H1 (cell line): ENCODE measurements around the gene ADAM12.

Source experiments
- ATF3 ChIP-seq: IDR thresholded peaks from 2 replicates; pipeline ENCODE4 v1.6.1; 2011; ENCODE audit warnings: low read depth, mild to moderate bottlenecking, low read length; ENCODE audit not compliant: insufficient read depth
- CTCF ChIP-seq, 3 experiments: IDR thresholded peaks; 1 replicate in 2 of 3; 2 replicates in 1 of 3; pipeline versions ENCODE4 v1.5.1 to v1.6.1; 2011; ENCODE audit warnings: low read length in 3 of 3, mild to moderate bottlenecking in 3 of 3, inconsistent platforms in 2 of 3, low read depth in 1 of 3, moderate library complexity in 1 of 3; ENCODE audit not compliant: insufficient read depth in 1 of 3; ENCODE audit errors: control extremely low read depth in 1 of 3
- EP300 ChIP-seq, 2 experiments: IDR thresholded peaks; 1 replicate in 1 of 2; 2 replicates in 1 of 2; pipeline ENCODE4 v1.6.1; 2011 to 2012; ENCODE audit warnings: low read depth in 2 of 2, low read length in 2 of 2, mild to moderate bottlenecking in 2 of 2, borderline replicate concordance in 1 of 2, inconsistent platforms in 1 of 2, moderate library complexity in 1 of 2
- EZH2 ChIP-seq: fragments of 200-600 bp; sonication (generic); IDR thresholded peaks from 2 replicates; pipeline ENCODE4 v1.7.1; 2012; ENCODE audit warnings: low read depth, mild to moderate bottlenecking, moderate library complexity, low read length, inconsistent platforms; ENCODE audit not compliant: severe bottlenecking
- HDAC2 ChIP-seq, 2 experiments: fragments of 300-600 bp in 1 of 2; sonication (generic) in 1 of 2; IDR thresholded peaks; 2 replicates each; pipeline ENCODE4 v1.6.1; 2011 to 2012; ENCODE audit warnings: low read depth in 2 of 2, low read length in 2 of 2, mild to moderate bottlenecking in 2 of 2, moderate library complexity in 2 of 2, borderline replicate concordance in 1 of 2, inconsistent platforms in 1 of 2
- KDM5A ChIP-seq: fragments of 200-600 bp; IDR thresholded peaks from 2 replicates; pipeline ENCODE4 v1.7.1; 2012; ENCODE audit warnings: mild to moderate bottlenecking, low read length, inconsistent platforms, mixed read lengths
- NRF1 ChIP-seq: IDR thresholded peaks from 2 replicates; pipeline ENCODE4 v1.6.1; 2011; ENCODE audit warnings: mild to moderate bottlenecking, low read depth, low read length, improper control_type of control experiment
- RBBP5 ChIP-seq: IDR thresholded peaks from 2 replicates; pipeline ENCODE4 v1.7.1; 2012; ENCODE audit warnings: low read depth, mild to moderate bottlenecking, inconsistent platforms, low read length, moderate library complexity, borderline replicate concordance
- TAF1 ChIP-seq: IDR thresholded peaks from 2 replicates; pipeline ENCODE4 v1.6.1; 2011; ENCODE audit warnings: mild to moderate bottlenecking, low read depth, low read length

DNA sequence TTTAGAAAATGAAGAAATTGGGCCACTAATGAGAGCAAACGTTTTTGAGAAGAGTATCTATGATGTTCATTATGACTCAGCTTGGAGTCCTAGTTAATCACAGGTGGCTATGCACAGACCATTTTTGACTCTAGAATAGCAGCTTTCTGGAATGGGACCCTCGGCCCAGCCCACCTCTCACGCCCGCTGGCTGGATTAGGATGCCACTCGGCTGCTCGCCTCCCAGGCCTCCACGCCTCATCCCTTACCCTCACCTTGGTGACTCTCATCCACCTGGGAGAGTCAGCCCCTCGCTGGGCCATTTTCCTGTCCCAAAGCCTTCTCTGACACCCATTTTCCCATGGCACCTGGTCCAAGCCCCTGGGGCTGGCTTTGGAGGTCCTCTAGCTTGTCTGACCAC, 173.6 kb downstream of the ADAM12 start:
- TF ChIP-seq CTCF (IDR thresholded peaks at IDR 0.05; ENCODE audit: control extremely low read depth in 1 of 3, insufficient read depth in 1 of 3, low read depth in 1 of 3, low read length in 3 of 3) (no peak), EZH2 (no peak), HDAC2 (IDR thresholded peaks at IDR 0.05; ENCODE audit: borderline replicate concordance in 1 of 2, low read depth in 2 of 2, low read length in 2 of 2) (no peak), RBBP5 (no peak), NRF1 (no peak), EP300 (IDR thresholded peaks at IDR 0.05; ENCODE audit: borderline replicate concordance in 1 of 2, low read depth in 2 of 2, low read length in 2 of 2) (no peak), TAF1 (no peak), ATF3 (no peak), KDM5A (no peak)
